Prostate gland (tissue), 2 donors: ENCODE measurements around the gene GTPBP3. TPM values are rescaled to one million over a fixed set of nuclear protein-coding genes. Genes with fewer than 3 reads are reported as not detected.

Experiments
- DNase-seq: peaks from one replicate; pipeline ENCODE4 v3.0.0-alpha.2; 2019; ENCODE audit warnings: low spot score
- H3K27ac ChIP-seq, 2 donors: fragments of 200-600 bp; sonication (generic); 2 replicates each; pipeline ENCODE4 v1.5.1; 2017 to 2019
- H3K27me3 ChIP-seq: fragments of 200-600 bp; sonication (generic); replicated peaks from 2 replicates; pipeline ENCODE4 v1.5.1; 2019; ENCODE audit not compliant: insufficient read depth
- H3K36me3 ChIP-seq, 2 donors: fragments of 200-600 bp; sonication (generic); 1 replicate in 1 of 2; 2 replicates in 1 of 2; pipeline versions ENCODE4 v1.5.1 to v1.8.1; 2017 to 2019
- H3K4me1 ChIP-seq: fragments of 200-600 bp; sonication (generic); replicated peaks from 2 replicates; pipeline ENCODE4 v1.5.1; 2019
- H3K4me3 ChIP-seq, 2 donors: fragments of 200-600 bp; sonication (generic); 2 replicates each; pipeline ENCODE4 v1.5.1; 2017 to 2019
- H3K9me3 ChIP-seq: fragments of 200-600 bp; sonication (generic); 2 replicates; pipeline ENCODE4 v1.5.1; 2017
- CTCF ChIP-seq, 4 experiments: fragments of 200-600 bp in 2 of 4; fragments of 450-650 bp in 2 of 4; sonication (generic) in 2 of 4; IDR thresholded peaks; 1 replicate in 3 of 4; 2 replicates in 1 of 4; pipeline ENCODE4 v1.5.1; 2016 to 2019; ENCODE audit warnings: antibody characterized with exemption in 4 of 4, mild to moderate bottlenecking in 2 of 4, moderate library complexity in 2 of 4
- POLR2A ChIP-seq: fragments of 450-650 bp; IDR thresholded peaks from one replicate; pipeline ENCODE4 v1.6.1; 2016; ENCODE audit warnings: antibody characterized with exemption, mild to moderate bottlenecking
- POLR2AphosphoS5 ChIP-seq: sonication (generic); formaldehyde crosslinking; IDR thresholded peaks from one replicate; pipeline ENCODE4 v1.6.1; 2017; ENCODE audit warnings: antibody characterized with exemption
- WGBS: methylation state at CpG from one replicate; pipeline ENCODE4 v1.1.5; 2018; 5-methylcytosine and 5-hydroxymethylcytosine counted together
- intact Hi-C: fragments of 100-400 bp; cut with DNase I; formaldehyde crosslinking; loops from one replicate; pipeline ENCODE4 v1.14.2; 2022
- total RNA-seq, 2 donors: library from RNA; depleted of rRNA; stranded (reverse); fragments of >200 nt; gene quantifications; one replicate each; pipeline ENCODE4 v1.1.0, GENCODE V29; 2016

Gene GTPBP3
- total RNA-seq, 2 donors from 2014 or later: 42.4 to 67.0 TPM

GRCh38 chr19:17385878-17386611, 48.7 kb downstream of the GTPBP3 start:
- intact Hi-C loops: loop anchor here (2.0 to 5.0 kb wide), 2 partner anchors 39 to 94 kb away; no protein-coding TSS in a partner anchor
- H3K4me1 ChIP-seq: no peaks in the 10 kb centered on the region
- TF ChIP-seq CTCF (IDR thresholded peaks at IDR 0.05): peak; percentile 70 to 87 (median 74)
- no peak for TF ChIP-seq POLR2AphosphoS5
- no peak for DNase-seq
- no peak overlapping the region for H3K27ac ChIP-seq
- 35% methylated on average over 19 of the region's 20 CpGs for WGBS
- no peaks in the 10 kb centered on the region for H3K9me3 ChIP-seq
- no peak overlapping the region for H3K4me3 ChIP-seq
- no peaks in the 10 kb centered on the region for H3K27me3 ChIP-seq
- H3K36me3 ChIP-seq: no peaks in the 10 kb centered on the region

GRCh38 chr19:17389288-17389687, 51.9 kb downstream of the GTPBP3 start:
- H3K27ac ChIP-seq: no peak overlapping the region
- WGBS: 41% methylated on average over 1 of the region's 1 CpG
- no peaks in the 10 kb centered on the region for H3K27me3 ChIP-seq
- no peaks in the 10 kb centered on the region for H3K36me3 ChIP-seq
- peaks cover 3% of the 10 kb centered on the region for H3K4me1 ChIP-seq
- no peak for DNase-seq
- no peak for TF ChIP-seq POLR2AphosphoS5
- no peaks in the 10 kb centered on the region for H3K9me3 ChIP-seq
- no peak overlapping the region for H3K4me3 ChIP-seq
- intact Hi-C loops: loop anchor here (5.0 kb wide), 1 partner anchor 97 kb away; no protein-coding TSS in a partner anchor

GRCh38 chr19:17389957-17390664, 52.8 kb downstream of the GTPBP3 start:
- H3K4me1 ChIP-seq: peaks cover 3% of the 10 kb centered on the region
- DNase-seq: no peak
- H3K36me3 ChIP-seq: no peaks in the 10 kb centered on the region
- no peaks in the 10 kb centered on the region for H3K9me3 ChIP-seq
- H3K27me3 ChIP-seq: no peaks in the 10 kb centered on the region
- H3K4me3 ChIP-seq: peak overlapping the region; percentile 28 to 29
- WGBS: 16% methylated on average over 14 of the region's 37 CpGs
- H3K27ac ChIP-seq: no peak overlapping the region
- intact Hi-C loops: loop anchor here (5.0 kb wide), 1 partner anchor 98 kb away; no protein-coding TSS in a partner anchor
- TF ChIP-seq POLR2A (no peak), CTCF (IDR thresholded peaks at IDR 0.05) (no peak), POLR2AphosphoS5 (no peak)

- DNase-seq: peak; percentile 85
- H3K4me1 ChIP-seq: peaks cover 3% of the 10 kb centered on the region
- H3K36me3 ChIP-seq: no peaks in the 10 kb centered on the region
- TF ChIP-seq POLR2AphosphoS5 (peak; percentile 55), POLR2A (peak; percentile 12), CTCF (IDR thresholded peaks at IDR 0.05) (peak; percentile 43 to 94 (median 72))
- peak overlapping the region; percentile 28 to 29 for H3K4me3 ChIP-seq
- no peaks in the 10 kb centered on the region for H3K9me3 ChIP-seq
- 1% methylated on average over 48 of the region's 50 CpGs for WGBS
- H3K27ac ChIP-seq: no peak overlapping the region
- intact Hi-C loops: no loop called here
- no peaks in the 10 kb centered on the region for H3K27me3 ChIP-seq
Measured at GRCh38 chr19:17390665-17391370, 53.5 kb downstream of the GTPBP3 start.
